ENCODE measurements around the gene ETV3L. TPM values are rescaled to one million over a fixed set of nuclear protein-coding genes. Genes with fewer than 3 reads are reported as not detected.
A peak's percentile ranks its signal among the peaks of the same experiment; 100 is the strongest.

Gene ETV3L
- total and polyA plus RNA-seq, 2 of the 8 experiments (the other 6 are each of a cell fraction or from before 2014, with no cell fraction given) = 0.17 to 0.26 TPM

DNA sequence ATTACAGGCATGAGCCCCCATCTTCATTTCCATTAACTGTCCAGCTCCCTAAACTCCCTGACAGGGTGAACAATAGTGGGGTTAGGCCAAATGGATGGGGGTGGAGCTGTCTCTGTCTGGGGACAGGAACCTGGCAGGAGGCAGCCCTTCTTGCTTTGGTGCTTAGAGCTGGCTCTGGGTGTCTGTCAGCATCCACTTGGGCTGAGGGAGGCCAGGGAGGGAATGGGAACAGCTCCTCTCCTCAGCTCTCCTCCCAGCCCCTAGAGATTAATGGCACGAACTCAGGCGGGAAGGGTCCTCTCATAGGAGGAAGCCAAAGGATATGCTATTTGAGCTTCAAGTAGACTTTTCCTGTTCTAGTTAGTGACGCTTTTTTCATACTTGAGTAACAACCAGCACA, 11.1 kb upstream of the ETV3L start:
- Histone ChIP-seq H3K79me2 (ENCODE audit: control insufficient read depth in 1 of 2, insufficient read depth in 2 of 2, low read length in 2 of 2) (no peaks in the 10 kb centered on the region), H3K9ac (replicated peaks in 1 of 4; ENCODE audit: extremely low read depth in 1 of 4, low read depth in 3 of 4, low read length in 3 of 4) (no peak overlapping the region), H2BK120ac (replicated peaks; ENCODE audit: low read depth, low read length) (no peak overlapping the region), H3K9me3 (ENCODE audit: insufficient read depth in 2 of 2, low read depth in 1 of 2, low read length in 1 of 2) (no peaks in the 10 kb centered on the region), H2AFZ (ENCODE audit: low read length) (no peak overlapping the region), H3K14ac (ENCODE audit: insufficient read length) (no peak overlapping the region), H4K91ac (replicated peaks; ENCODE audit: insufficient read length, low read length) (no peak overlapping the region), H3K4ac (replicated peaks; ENCODE audit: insufficient read length, low read depth, low read length) (no peak overlapping the region), H3K4me2 (ENCODE audit: insufficient read depth in 1 of 2, low read depth in 2 of 2, low read length in 2 of 2) (no peak overlapping the region), H4K5ac (ENCODE audit: insufficient read length, low read depth, low read length) (no peak overlapping the region), H2AK5ac (ENCODE audit: low read depth, low read length) (no peak overlapping the region), H3K18ac (ENCODE audit: extremely low read depth, low read length) (no peak overlapping the region), H3K23ac (ENCODE audit: insufficient read length) (no peak overlapping the region), H3K4me1 (replicated peaks in 1 of 4; ENCODE audit: control insufficient read depth in 3 of 4, insufficient read depth in 4 of 4, low read length in 3 of 4) (peaks cover 15 to 41% (median 33%) of the 10 kb centered on the region in 4 experiments), H4K8ac (ENCODE audit: extremely low read depth, insufficient read depth, low read length) (no peak overlapping the region), H3K56ac (replicated peaks; ENCODE audit: insufficient read length, low read depth, low read length) (no peak overlapping the region), H2BK15ac (ENCODE audit: low read length) (no peak overlapping the region), H3K23me2 (ENCODE audit: low read depth, low read length) (peaks cover 2% of the 10 kb centered on the region; the same call in 1 of the 2 replicates), H3K27me3 (replicated peaks in 1 of 4; ENCODE audit: control insufficient read depth in 3 of 4, extremely low read depth in 1 of 4, insufficient read depth in 3 of 4, low read length in 3 of 4) (peaks cover 0 to 9% (median 3%) of the 10 kb centered on the region in 4 experiments; a peak in 4 of 7 replicates), H2BK12ac (ENCODE audit: low read depth, low read length) (no peak overlapping the region; the same call in 1 of the 2 replicates), H3K36me3 (ENCODE audit: control insufficient read depth in 2 of 4, insufficient read depth in 4 of 4, low read length in 3 of 4) (no peaks in the 10 kb centered on the region), H3K4me3 (ENCODE audit: extremely low read depth in 1 of 4, insufficient read depth in 2 of 4, low read depth in 3 of 4, low read length in 4 of 4) (no peak overlapping the region), H2BK5ac (ENCODE audit: low read depth, low read length) (peak overlapping the region; percentile 18; the same call in 1 of the 2 replicates), H2BK20ac (ENCODE audit: low read length) (peak overlapping the region; percentile 66; the same call in 1 of the 2 replicates), H3K79me1 (ENCODE audit: low read depth, low read length) (no peaks in the 10 kb centered on the region), H4K20me1 (replicated peaks in 1 of 2; ENCODE audit: control insufficient read depth in 1 of 2, insufficient read depth in 2 of 2, low read length in 2 of 2) (no peaks in the 10 kb centered on the region), H3K27ac (ENCODE audit: low read depth, low read length) (no peak overlapping the region)
- 97% methylated on average over 3 of the region's 3 CpGs; no CpG with 5 or more reads in 1 of the 2 experiments for WGBS, 2 experiments (ENCODE audit: extremely low coverage in 1 of 2, insufficient coverage in 1 of 2, insufficient read length in 1 of 2, insufficient replicate concordance in 2 of 2, low coverage in 1 of 2, low lambda C conversion rate in 2 of 2, missing lambda C conversion rate in 1 of 2)
- DNase-seq (ENCODE audit: low read depth in 1 of 2, low spot score in 2 of 2) (no peak), FAIRE-seq (no peak)
- no peak for TF ChIP-seq PHF8 (conservative IDR thresholded peaks at IDR 0.05; ENCODE audit: low read depth, low read length)
- TF ChIP-seq JUND (IDR thresholded peaks at IDR 0.05; ENCODE audit: low read length) = no peak
- no peak for TF ChIP-seq SP4 (IDR thresholded peaks at IDR 0.05; ENCODE audit: low read length)
- TF ChIP-seq GTF2F1 (IDR thresholded peaks at IDR 0.05; ENCODE audit: borderline replicate concordance, low read depth, low read length) = no peak
- no peak for TF ChIP-seq EGR1 (IDR thresholded peaks at IDR 0.05; ENCODE audit: borderline replicate concordance, low read depth, low read length)
- TF ChIP-seq, protein P1, sequence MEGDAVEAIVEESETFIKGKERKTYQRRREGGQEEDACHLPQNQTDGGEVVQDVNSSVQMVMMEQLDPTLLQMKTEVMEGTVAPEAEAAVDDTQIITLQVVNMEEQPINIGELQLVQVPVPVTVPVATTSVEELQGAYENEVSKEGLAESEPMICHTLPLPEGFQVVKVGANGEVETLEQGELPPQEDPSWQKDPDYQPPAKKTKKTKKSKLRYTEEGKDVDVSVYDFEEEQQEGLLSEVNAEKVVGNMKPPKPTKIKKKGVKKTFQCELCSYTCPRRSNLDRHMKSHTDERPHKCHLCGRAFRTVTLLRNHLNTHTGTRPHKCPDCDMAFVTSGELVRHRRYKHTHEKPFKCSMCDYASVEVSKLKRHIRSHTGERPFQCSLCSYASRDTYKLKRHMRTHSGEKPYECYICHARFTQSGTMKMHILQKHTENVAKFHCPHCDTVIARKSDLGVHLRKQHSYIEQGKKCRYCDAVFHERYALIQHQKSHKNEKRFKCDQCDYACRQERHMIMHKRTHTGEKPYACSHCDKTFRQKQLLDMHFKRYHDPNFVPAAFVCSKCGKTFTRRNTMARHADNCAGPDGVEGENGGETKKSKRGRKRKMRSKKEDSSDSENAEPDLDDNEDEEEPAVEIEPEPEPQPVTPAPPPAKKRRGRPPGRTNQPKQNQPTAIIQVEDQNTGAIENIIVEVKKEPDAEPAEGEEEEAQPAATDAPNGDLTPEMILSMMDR (IDR thresholded peaks at IDR 0.05; ENCODE audit: control extremely low read depth in 1 of 3, insufficient read depth in 1 of 3, low read depth in 1 of 3, low read length in 3 of 3) = no peak
- ChIA-PET POLR2A (ENCODE audit: partially characterized antibody) (interaction anchor here (1.2 to 2.1 kb wide), 5 partner anchors 11 to 52 kb away, joined by 3 to 5 read pairs (median 3); no protein-coding TSS in a partner anchor), CTCF (ENCODE audit: partially characterized antibody) (interaction anchor here (0.7 to 9.2 kb wide), 10 partner anchors 13 to 201 kb away, joined by 3 to 67 read pairs (median 3); partner anchors contain the start of gene ETV3)
